HEK293 (cell line): ENCODE measurements around the gene ZSCAN32.

Experiments
- CTCF ChIP-seq: fragments of 450-650 bp; formaldehyde crosslinking; IDR thresholded peaks from 2 replicates; pipeline ENCODE4 v1.5.1; 2016; ENCODE audit warnings: missing biosample characterization, missing genetic modification characterization
- ZNF311 ChIP-seq: fragments of 450-650 bp; formaldehyde crosslinking; IDR thresholded peaks from 2 replicates; pipeline ENCODE4 v1.5.1; 2017; ENCODE audit warnings: missing biosample characterization, missing genetic modification characterization, borderline replicate concordance
- ZNF558 ChIP-seq: fragments of 450-650 bp; formaldehyde crosslinking; IDR thresholded peaks from 2 replicates; pipeline ENCODE4 v1.5.1; 2016; ENCODE audit warnings: missing biosample characterization, missing genetic modification characterization

GRCh38 chr16:3389663-3390338, 11.0 kb downstream of the ZSCAN32 start:
- TF ChIP-seq ZNF311 (tag by site-specific recombination) (no peak), ZNF558 (tag by site-specific recombination) (no peak), CTCF (tag by site-specific recombination) (no peak)
